HEK293T (cell line): ENCODE measurements around the gene NFATC1.

Experiments
- CTCF ChIA-PET: fragments of 350-600 bp; formaldehyde crosslinking; extraction: SDS; loops from one replicate; lab custom pipeline; 2021; ENCODE audit warnings: antibody characterized with exemption, inconsistent platforms; lab: Yijun Ruan, JAX
- POLR2A ChIA-PET: fragments of 350-600 bp; formaldehyde crosslinking; extraction: SDS; loops from one replicate; lab custom pipeline; 2020; ENCODE audit warnings: antibody characterized with exemption, inconsistent platforms; lab: Yijun Ruan, JAX
- DNase-seq: peaks from one replicate; pipeline ENCODE4 v3.0.0; 2012; ENCODE audit warnings: mixed read lengths; ENCODE audit errors: extremely low spot score
- ARNT ChIP-seq: fragments of 450-650 bp; IDR thresholded peaks from 2 replicates; pipeline ENCODE4 v1.6.1; 2017; ENCODE audit warnings: mild to moderate bottlenecking
- BHLHE40 ChIP-seq: fragments of 450-650 bp; IDR thresholded peaks from 2 replicates; pipeline ENCODE4 v1.6.1; 2016; ENCODE audit warnings: mild to moderate bottlenecking, moderate library complexity, borderline replicate concordance
- CTBP1 ChIP-seq: fragments of 450-650 bp; IDR thresholded peaks from 2 replicates; pipeline ENCODE4 v1.6.1; 2016; ENCODE audit warnings: borderline replicate concordance
- ELF4 ChIP-seq: fragments of 450-650 bp; IDR thresholded peaks from 2 replicates; pipeline ENCODE4 v1.6.1; 2017; ENCODE audit warnings: antibody characterized with exemption
- FOXA1 ChIP-seq: fragments of 450-650 bp; IDR thresholded peaks from 2 replicates; pipeline ENCODE4 v1.6.1; 2016; ENCODE audit warnings: mild to moderate bottlenecking
- FOXK2 ChIP-seq: fragments of 450-650 bp; IDR thresholded peaks from 2 replicates; pipeline ENCODE4 v1.6.1; 2016; ENCODE audit warnings: mild to moderate bottlenecking
- FOXM1 ChIP-seq: fragments of 450-650 bp; IDR thresholded peaks from 2 replicates; pipeline ENCODE4 v1.6.1; 2017; ENCODE audit warnings: mild to moderate bottlenecking, borderline replicate concordance
- HDGF ChIP-seq: fragments of 450-650 bp; IDR thresholded peaks from 2 replicates; pipeline ENCODE4 v1.6.1; 2017; ENCODE audit warnings: antibody characterized with exemption, borderline replicate concordance
- L3MBTL2 ChIP-seq: fragments of 450-650 bp; conservative IDR thresholded peaks from 2 replicates; pipeline ENCODE4 v1.6.1; 2016; ENCODE audit warnings: mild to moderate bottlenecking
- LEF1 ChIP-seq: fragments of 450-650 bp; IDR thresholded peaks from 2 replicates; pipeline ENCODE4 v1.6.1; 2017; ENCODE audit warnings: mild to moderate bottlenecking, borderline replicate concordance
- NFRKB ChIP-seq: fragments of 450-650 bp; IDR thresholded peaks from 2 replicates; pipeline ENCODE4 v1.6.1; 2016; ENCODE audit warnings: mild to moderate bottlenecking, moderate library complexity
- SP1 ChIP-seq: fragments of 450-650 bp; IDR thresholded peaks from 2 replicates; pipeline ENCODE4 v1.6.1; 2017
- SUZ12 ChIP-seq: fragments of 450-650 bp; IDR thresholded peaks from 2 replicates; pipeline ENCODE4 v1.6.1; 2016; ENCODE audit warnings: mild to moderate bottlenecking
- TARDBP ChIP-seq: fragments of 450-650 bp; IDR thresholded peaks from 2 replicates; pipeline ENCODE4 v1.6.1; 2016
- ZNF384 ChIP-seq: fragments of 450-650 bp; IDR thresholded peaks from 2 replicates; pipeline ENCODE4 v1.6.1; 2016
- TF ChIP-seq, protein P1 (sequence below): fragments of 450-650 bp; IDR thresholded peaks from 2 replicates; pipeline ENCODE4 v1.6.1; 2016

Gene NFATC1

DNA sequence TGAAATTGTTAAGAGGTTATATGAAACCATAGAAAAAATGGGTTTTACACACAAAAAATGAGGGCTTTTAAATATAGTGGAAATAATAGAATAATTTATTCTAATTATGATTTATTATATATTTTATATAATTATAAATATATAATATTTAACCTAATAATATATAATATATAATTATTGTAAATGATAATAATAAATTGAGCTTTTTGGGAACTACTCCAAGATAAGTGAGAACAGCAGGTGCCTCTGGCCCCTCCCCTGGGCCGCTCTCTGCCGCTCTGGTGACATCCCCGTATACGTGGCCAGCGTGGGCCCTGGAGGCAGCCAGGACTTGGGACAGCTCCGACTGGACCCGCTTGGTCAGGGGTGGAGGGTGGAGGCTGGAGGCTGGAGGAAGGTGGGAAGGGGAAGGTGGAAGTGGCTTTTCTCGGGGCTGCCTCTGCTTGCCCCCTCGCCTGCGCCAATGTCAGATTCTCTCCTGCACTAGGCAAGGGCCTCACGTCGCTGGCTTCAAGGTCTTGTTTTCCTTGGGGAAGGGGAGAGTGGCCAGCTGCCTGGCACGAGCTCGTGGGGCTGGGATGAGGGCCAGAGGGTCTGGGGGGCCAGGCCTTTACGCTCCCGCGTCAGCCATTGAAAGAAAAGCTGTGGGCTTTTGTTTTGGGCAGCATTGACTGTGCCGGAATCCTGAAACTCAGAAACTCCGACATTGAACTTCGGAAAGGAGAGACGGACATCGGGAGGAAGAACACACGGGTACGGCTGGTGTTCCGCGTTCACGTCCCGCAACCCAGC lies 54.8 kb downstream of the NFATC1 start:
- TF ChIP-seq TARDBP, result no peak
- TF ChIP-seq FOXK2, result no peak
- TF ChIP-seq FOXA1, result no peak
- no peak for TF ChIP-seq HDGF
- no peak for TF ChIP-seq ELF4
- TF ChIP-seq, protein P1, sequence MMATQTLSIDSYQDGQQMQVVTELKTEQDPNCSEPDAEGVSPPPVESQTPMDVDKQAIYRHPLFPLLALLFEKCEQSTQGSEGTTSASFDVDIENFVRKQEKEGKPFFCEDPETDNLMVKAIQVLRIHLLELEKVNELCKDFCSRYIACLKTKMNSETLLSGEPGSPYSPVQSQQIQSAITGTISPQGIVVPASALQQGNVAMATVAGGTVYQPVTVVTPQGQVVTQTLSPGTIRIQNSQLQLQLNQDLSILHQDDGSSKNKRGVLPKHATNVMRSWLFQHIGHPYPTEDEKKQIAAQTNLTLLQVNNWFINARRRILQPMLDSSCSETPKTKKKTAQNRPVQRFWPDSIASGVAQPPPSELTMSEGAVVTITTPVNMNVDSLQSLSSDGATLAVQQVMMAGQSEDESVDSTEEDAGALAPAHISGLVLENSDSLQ, result no peak
- TF ChIP-seq SUZ12, result no peak
- no peak for TF ChIP-seq NFRKB
- TF ChIP-seq CTBP1, result no peak
- TF ChIP-seq FOXM1, result no peak
- TF ChIP-seq SP1, result no peak
- TF ChIP-seq ARNT, result no peak
- TF ChIP-seq LEF1, result no peak
- no peak for TF ChIP-seq L3MBTL2
- TF ChIP-seq BHLHE40, result no peak
- TF ChIP-seq ZNF384, result no peak
- CTCF ChIA-PET, result no interaction called here
- POLR2A ChIA-PET, result no interaction called here
- no peak for DNase-seq

DNA sequence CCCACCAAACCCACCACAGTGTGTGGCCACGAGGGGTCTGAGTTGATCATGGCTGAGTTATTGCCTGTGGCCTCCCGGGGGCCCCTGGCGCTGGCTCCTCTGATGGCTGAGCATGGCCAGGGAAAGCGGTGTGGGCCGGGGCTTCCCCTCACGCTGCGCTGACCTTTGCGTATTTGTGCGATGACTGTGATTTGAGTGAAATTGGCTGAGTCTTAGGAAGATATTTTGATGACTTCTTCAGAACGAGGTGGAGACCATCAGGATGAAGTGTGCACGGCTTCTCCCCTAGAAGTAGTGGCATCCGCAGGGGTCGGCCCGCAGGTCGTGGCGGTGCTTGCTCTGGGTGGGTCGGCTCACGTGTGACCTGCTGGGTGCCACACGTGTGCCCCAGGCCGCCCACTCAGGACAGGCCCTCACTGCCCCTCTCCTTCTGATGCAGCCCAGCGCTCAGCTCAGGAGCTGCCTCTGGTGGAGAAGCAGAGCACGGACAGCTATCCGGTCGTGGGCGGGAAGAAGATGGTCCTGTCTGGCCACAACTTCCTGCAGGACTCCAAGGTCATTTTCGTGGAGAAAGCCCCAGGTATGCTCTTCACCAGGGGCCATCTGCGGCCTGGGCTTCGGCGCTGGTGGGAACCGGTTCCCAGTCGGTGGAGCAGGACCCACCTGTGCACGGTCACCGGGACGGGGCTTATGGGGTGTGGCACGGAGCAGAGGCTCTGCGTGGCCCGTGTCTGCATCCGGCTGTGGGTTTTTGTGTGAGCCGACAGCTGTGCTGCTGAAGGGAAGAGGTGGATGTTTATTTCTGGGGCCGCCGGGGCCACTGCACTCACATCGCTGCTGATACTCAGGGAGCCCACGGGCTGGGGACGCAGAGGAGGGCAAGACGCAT lies 55.8 kb downstream of the NFATC1 start:
- POLR2A ChIA-PET, result no interaction called here
- no peak for DNase-seq
- CTCF ChIA-PET, result no interaction called here
- TF ChIP-seq TARDBP, result no peak
- TF ChIP-seq FOXA1, result no peak
- TF ChIP-seq ARNT, result no peak
- TF ChIP-seq FOXM1, result no peak
- TF ChIP-seq L3MBTL2, result no peak

DNA sequence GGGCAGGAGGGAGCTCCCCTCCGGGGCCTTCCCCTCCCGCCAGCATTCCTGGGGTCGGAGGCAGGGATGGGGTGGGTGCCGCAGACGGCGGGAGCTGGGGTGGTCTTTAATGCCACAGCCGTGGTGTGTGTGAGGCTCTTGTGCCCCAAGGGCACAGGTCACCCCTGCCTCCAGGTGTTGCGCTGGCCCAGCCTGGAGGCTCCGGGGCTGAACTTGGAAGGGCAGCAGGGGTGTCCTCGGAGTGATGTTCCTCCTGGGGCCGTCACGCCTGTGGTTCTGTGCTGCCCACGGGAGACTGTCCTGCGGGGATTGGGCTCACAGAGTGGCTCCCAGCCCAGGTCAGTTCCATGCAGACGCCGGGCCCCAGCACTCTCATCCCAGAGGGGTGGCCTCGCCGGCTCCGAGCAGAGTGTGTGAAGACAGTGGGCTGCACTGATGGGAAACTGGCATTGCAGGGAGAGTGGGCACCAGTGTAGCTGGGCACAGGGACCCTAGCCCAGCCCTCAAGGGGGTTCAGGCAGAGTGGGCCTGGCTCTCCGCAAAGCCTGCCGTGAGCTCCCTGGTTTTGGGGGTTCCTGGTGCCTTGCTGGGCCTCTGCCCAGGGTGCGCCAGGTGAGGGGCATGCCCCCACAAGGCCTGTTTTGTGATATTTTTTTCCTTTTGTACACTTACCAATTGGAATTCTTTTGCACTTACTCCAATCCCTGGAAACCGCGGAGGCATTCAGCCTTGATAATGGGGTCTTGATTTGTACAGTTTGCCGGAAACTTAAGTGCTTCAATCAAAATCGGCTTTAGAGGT lies 56.7 kb downstream of the NFATC1 start:
- no peak for DNase-seq
- no peak for TF ChIP-seq BHLHE40
- TF ChIP-seq ZNF384, result no peak
- no peak for TF ChIP-seq L3MBTL2
- no peak for TF ChIP-seq SUZ12
- no peak for TF ChIP-seq ARNT
- TF ChIP-seq, protein P1, result no peak
- TF ChIP-seq FOXK2, result no peak
- no peak for TF ChIP-seq FOXA1
- no peak for TF ChIP-seq ELF4
- ChIA-PET CTCF (no interaction called here), POLR2A (no interaction called here)

DNA sequence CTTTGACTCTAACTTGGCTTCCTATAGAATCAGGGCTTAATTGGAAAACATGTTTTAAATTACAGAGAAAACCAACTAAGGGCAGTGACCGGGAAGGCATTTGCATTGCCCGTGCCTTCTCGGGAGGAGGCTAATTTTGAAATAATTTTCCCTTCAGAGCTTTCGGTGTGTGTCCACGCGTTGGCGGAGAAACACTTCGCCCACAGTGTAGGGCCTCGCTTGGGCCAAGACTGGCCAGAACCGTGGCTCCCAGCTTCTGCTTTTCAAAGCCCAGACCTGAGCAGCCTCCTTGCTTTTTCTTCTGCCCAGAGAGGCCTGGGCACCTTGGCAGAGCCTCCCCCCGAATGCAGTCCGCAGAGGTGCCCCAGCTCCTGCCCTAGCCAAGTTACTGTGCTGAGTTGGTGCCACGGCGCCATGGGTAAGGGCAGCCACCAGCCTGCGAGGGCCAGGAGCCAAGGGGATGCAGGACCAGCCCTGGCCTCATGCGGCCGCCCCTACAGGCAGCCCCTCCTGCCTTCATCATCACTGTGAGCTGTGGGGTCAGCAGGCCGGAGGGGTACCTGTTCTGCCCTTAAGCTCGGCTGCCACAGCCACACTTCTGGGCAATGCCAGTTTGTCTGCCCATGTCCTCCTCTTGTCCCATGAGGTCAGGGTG lies 57.4 kb downstream of the NFATC1 start:
- DNase-seq, result no peak
- TF ChIP-seq FOXA1 (no peak), CTBP1 (no peak), TARDBP (no peak)
- POLR2A ChIA-PET, result no interaction called here
- CTCF ChIA-PET, result no interaction called here

DNA sequence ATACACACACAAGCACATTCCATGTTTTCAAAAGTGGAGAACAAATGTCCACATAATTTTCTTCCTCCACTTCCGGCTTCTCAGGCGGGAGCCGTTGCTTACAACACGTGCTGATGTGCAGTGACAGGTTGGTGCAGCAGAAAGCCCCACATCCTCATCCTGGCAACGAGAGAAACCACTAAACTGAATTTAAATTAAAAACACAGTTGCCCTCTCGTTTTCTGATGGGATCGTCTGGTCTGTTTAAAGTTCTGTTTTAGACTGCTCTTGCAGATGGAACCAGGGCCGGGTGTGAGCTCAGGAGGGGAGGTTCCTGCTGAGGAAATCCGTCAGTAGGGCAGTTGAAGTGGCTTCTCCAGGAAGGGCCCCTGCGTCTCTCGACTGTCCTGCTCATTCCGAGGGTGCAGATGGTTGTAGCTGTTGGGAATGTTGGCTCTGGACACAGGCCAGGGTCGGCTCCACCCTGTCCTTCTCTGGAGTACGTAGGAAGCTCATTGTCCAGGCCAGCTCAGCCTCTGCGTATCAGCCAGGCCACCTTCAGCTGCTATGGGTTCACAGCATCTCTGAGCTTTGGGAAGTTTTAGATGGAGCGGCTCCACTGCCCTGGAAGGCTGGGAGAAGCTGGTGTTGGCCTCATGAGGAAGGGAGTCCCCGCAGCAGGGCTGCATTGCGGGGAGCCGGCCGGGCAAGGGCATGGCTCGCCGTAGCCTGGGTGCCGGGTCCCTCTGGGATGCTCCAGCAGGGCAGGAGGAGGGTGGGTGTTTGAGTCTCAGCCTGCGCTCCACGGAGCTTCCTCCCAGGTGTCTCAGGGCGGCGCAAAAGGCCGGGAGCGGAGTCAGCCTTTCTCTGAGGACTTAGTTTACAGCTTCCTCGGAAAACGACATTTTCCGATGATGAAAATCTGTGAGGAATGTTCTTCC lies 58.3 kb downstream of the NFATC1 start:
- ChIA-PET CTCF (no interaction called here), POLR2A (no interaction called here)
- TF ChIP-seq FOXM1, result no peak
- TF ChIP-seq HDGF, result no peak
- TF ChIP-seq SP1, result no peak
- no peak for TF ChIP-seq NFRKB
- TF ChIP-seq ELF4, result no peak
- TF ChIP-seq, protein P1, result no peak
- TF ChIP-seq CTBP1, result no peak
- no peak for TF ChIP-seq SUZ12
- no peak for TF ChIP-seq FOXK2
- TF ChIP-seq TARDBP, result no peak
- TF ChIP-seq ARNT, result no peak
- TF ChIP-seq ZNF384, result no peak
- TF ChIP-seq BHLHE40, result no peak
- TF ChIP-seq L3MBTL2, result no peak
- TF ChIP-seq LEF1, result no peak
- no peak for TF ChIP-seq FOXA1
- no peak for DNase-seq
